Measurements from ENCODE around the gene RGL3. TPM values are rescaled to one million over a fixed set of nuclear protein-coding genes. Genes with fewer than 3 reads are reported as not detected.
"Not testable (repeated sequence)": the region's sequence is repeated elsewhere in the genome, so short reads cannot be mapped to it uniquely, and the experiment has no call there.

RGL3 gene, protein sequence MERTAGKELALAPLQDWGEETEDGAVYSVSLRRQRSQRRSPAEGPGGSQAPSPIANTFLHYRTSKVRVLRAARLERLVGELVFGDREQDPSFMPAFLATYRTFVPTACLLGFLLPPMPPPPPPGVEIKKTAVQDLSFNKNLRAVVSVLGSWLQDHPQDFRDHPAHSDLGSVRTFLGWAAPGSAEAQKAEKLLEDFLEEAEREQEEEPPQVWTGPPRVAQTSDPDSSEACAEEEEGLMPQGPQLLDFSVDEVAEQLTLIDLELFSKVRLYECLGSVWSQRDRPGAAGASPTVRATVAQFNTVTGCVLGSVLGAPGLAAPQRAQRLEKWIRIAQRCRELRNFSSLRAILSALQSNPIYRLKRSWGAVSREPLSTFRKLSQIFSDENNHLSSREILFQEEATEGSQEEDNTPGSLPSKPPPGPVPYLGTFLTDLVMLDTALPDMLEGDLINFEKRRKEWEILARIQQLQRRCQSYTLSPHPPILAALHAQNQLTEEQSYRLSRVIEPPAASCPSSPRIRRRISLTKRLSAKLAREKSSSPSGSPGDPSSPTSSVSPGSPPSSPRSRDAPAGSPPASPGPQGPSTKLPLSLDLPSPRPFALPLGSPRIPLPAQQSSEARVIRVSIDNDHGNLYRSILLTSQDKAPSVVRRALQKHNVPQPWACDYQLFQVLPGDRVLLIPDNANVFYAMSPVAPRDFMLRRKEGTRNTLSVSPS
- 0.25 and 2.0 TPM in 2 replicates for total RNA-seq (2012; rRNA removed)

DNA sequence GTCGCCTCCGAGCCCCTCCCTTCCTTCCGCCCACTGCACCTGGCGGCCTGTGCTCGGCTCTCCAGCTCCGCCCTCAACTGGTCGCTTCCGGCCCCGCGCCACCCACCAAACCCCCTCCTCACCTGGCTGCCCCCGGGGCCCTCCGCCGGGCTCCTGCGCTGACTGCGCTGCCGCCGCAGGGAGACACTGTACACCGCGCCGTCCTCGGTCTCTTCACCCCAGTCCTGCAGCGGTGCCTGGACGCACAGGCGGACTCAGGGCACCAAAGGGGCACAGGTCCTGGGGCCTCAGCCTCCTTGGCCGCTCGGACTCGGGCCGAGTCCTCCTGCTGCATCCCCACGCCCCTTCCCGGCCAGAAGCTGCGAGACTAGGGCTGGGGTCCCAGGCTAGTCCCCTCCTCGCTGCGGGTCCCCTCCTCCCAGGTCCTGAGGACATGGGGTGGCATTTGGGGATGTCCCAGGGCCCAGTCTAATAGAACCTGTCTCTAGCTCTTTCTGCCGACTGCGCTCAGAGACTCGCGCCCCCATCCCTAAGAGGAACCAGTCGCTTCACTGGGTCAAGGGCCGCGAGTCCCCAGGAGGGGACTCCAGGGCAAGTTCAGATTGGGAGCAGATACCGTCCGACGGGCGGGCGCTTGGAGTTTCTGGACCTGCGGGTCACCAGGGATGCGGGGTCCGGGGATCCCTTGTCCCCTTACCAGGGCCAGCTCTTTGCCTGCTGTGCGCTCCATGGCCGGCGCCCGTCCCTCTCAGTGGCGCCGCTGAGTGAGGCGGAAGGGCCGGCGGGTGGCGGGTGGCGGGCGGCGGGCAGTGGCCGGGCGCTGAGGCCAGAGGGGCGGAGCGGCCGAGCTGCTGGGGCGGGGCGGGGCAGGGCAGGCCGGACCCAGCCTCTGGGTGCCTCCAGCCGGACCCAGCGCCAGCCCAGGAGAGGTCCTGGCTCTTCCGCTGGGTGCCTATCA lies at the start of gene RGL3:
RGL3 (minus strand) TSS at position 766 of the 958 bp plus-strand sequence; CDS start at position 730, 36 bp downstream.
- Histone ChIP-seq H3K4me3 (ENCODE audit: low read length) (peak within 1 kb of the TSS; percentile 65), H3K27me3 (ENCODE audit: control insufficient read depth, insufficient read depth, low read length) (peaks cover 49% of the 10 kb centered on the region), H3K4me2 (ENCODE audit: low read length) (peak within 1 kb of the TSS; percentile 76), H3K4me1 (ENCODE audit: control insufficient read depth, insufficient read depth, low read length) (peaks cover 15% of the 10 kb centered on the region), H3K9ac (ENCODE audit: low read depth, low read length) (no peak within 1 kb of the TSS), H3K9me3 (replicated peaks; ENCODE audit: low read length) (no peaks in the 10 kb centered on the region), H3K36me3 (ENCODE audit: insufficient read depth, low read length) (no peaks in the 10 kb centered on the region)

DNA sequence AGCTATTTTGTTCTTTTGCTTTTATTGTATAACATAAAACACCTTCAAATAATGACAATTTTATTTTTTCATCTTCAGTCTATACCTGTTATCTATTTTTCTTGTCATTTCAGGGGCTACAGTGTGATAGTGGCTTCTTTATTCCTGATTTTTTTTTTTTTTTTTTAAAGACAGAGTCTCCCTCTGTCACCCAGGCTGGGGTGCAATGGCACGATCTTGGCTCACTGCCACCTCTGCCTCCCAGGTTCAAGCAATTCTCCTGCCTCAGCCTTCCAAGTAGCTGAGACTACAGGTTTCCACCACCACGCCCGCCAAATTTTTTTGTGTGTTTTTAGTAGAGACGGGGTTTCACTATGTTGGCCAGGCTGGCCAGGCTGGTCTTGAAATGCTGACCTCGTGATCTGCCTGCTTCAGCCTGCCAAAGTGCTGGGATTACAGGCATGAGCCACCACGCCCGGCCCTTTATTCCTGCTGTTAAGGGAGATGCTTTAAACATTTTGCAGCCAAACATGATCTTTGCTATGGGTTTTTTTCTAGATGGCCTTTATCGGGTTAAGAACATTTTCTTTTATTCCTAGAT lies 49.2 kb upstream of the RGL3 start:
- not testable (repeated sequence) for H3K27me3 ChIP-seq (ENCODE audit: control insufficient read depth, insufficient read depth, low read length); H3K36me3 ChIP-seq (ENCODE audit: insufficient read depth, low read length); H3K4me3 ChIP-seq (ENCODE audit: low read length); H3K4me2 ChIP-seq (ENCODE audit: low read length); H3K4me1 ChIP-seq (ENCODE audit: control insufficient read depth, insufficient read depth, low read length); H3K9me3 ChIP-seq (replicated peaks; ENCODE audit: low read length); H3K9ac ChIP-seq (ENCODE audit: low read depth, low read length)

DNA sequence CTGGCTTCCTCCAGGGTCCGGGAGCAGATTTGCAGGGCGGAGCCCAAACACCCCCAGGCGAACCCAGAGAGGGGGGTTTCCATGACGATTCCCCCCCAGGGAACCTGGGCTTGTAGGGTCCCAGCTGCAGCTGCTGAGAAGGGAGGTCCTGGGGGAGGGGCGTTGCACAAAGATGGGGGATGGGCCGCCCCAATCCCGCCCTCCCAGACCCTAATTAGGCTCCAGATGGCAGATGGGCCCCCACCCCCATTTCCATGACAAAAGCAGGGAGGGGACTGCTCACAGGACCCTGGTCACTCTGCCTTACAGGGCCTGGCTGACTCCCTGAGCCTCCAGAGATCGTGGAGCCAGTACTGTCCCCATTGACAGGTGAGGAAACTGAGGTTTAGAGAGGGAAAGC lies 46.5 kb upstream of the RGL3 start:
- Histone ChIP-seq H3K9ac (ENCODE audit: low read depth, low read length) (no peak overlapping the region), H3K36me3 (ENCODE audit: insufficient read depth, low read length) (no peaks in the 10 kb centered on the region), H3K27me3 (ENCODE audit: control insufficient read depth, insufficient read depth, low read length) (no peaks in the 10 kb centered on the region), H3K4me1 (ENCODE audit: control insufficient read depth, insufficient read depth, low read length) (no peaks in the 10 kb centered on the region), H3K4me3 (ENCODE audit: low read length) (no peak overlapping the region), H3K4me2 (ENCODE audit: low read length) (no peak overlapping the region), H3K9me3 (replicated peaks; ENCODE audit: low read length) (no peaks in the 10 kb centered on the region)

DNA sequence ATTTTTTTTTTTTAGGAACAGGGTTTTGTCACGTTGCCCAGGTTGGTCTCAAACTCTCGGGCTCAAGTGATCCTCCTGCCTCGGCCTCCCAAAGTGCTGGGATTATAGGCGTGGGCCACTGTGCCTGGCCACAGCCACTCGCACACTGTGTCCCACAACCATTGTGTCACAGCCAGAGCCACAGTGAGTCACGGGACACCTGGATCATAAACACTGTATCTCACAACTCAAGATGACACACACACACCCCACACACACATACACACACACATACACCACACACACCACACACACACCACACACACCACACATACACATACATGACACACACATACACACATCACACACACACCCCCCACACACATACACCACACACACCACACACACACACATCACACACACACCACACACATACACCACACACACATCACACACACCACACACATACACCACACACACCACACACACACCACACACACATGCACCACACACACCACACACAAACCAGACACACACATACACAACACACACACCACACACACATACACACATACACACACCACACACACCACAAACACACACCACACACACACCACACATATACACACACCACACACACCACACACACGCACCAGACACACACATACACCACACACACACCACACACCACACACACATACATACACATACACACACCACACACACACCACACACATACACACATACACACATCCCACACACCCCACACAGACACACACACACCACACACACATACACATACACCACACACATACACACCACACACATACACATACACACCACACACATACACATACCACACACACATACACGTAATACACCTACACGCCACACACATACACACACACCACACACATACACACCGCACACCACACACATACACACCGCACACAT lies 45.5 kb upstream of the RGL3 start:
- Histone ChIP-seq H3K9ac (ENCODE audit: low read depth, low read length) (no peak overlapping the region), H3K36me3 (ENCODE audit: insufficient read depth, low read length) (no peaks in the 10 kb centered on the region), H3K4me3 (ENCODE audit: low read length) (no peak overlapping the region), H3K9me3 (replicated peaks; ENCODE audit: low read length) (no peaks in the 10 kb centered on the region), H3K27me3 (ENCODE audit: control insufficient read depth, insufficient read depth, low read length) (no peaks in the 10 kb centered on the region), H3K4me1 (ENCODE audit: control insufficient read depth, insufficient read depth, low read length) (no peaks in the 10 kb centered on the region), H3K4me2 (ENCODE audit: low read length) (no peak overlapping the region)

DNA sequence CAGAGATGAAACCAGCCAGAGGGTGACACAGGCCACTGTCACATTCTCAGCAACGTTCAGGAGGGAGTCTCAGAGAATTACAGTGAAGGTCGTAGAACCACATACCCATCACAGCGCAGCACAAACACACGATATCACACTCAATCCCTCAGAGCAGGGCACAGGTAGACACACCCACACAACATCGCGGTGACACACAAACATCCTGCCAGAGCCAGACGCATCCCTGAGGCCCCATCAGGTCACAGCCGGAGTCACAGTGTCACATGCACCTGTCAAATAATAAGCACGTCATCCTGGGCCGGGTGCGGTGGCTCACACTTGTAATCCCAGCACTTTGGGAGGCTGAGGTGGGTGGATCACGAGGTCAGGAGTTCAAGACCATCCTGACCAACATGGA lies 44.3 kb upstream of the RGL3 start:
- no peaks in the 10 kb centered on the region for H3K9me3 ChIP-seq (replicated peaks; ENCODE audit: low read length)

DNA sequence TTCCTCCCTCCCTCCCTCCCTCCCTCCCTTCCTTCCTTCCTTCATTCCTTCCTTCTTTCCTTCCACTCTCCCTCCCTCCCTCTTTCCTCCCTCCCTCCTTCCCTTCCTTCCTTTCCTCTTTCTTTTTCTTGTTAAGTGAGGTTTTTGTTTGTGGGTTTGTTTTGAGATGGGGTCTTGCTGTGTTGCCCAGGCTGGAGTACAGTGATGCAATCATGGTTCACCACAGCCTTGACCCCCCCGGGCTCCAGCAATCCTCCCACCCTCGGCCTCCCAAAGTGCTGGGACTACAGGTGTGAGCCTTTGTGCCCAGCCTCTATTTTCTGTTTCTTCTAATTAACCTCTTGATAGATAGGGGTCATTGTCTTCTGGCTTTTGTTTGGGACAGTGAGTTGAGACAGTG lies 42.3 kb upstream of the RGL3 start:
- peaks cover 13% of the 10 kb centered on the region for H3K27me3 ChIP-seq (ENCODE audit: control insufficient read depth, insufficient read depth, low read length)
- H3K4me2 ChIP-seq (ENCODE audit: low read length): no peak overlapping the region
- H3K4me3 ChIP-seq (ENCODE audit: low read length): no peak overlapping the region
- H3K36me3 ChIP-seq (ENCODE audit: insufficient read depth, low read length): no peaks in the 10 kb centered on the region
- no peaks in the 10 kb centered on the region for H3K4me1 ChIP-seq (ENCODE audit: control insufficient read depth, insufficient read depth, low read length)
- no peaks in the 10 kb centered on the region for H3K9me3 ChIP-seq (replicated peaks; ENCODE audit: low read length)
- H3K9ac ChIP-seq (ENCODE audit: low read depth, low read length): no peak overlapping the region

More for the DNA sequence above, 44.3 kb upstream of the RGL3 start:
- Histone ChIP-seq H3K9ac (ENCODE audit: low read depth, low read length) (no peak overlapping the region), H3K27me3 (ENCODE audit: control insufficient read depth, insufficient read depth, low read length) (peaks cover 4% of the 10 kb centered on the region), H3K4me1 (ENCODE audit: control insufficient read depth, insufficient read depth, low read length) (no peaks in the 10 kb centered on the region), H3K36me3 (ENCODE audit: insufficient read depth, low read length) (no peaks in the 10 kb centered on the region), H3K4me2 (ENCODE audit: low read length) (no peak overlapping the region), H3K4me3 (ENCODE audit: low read length) (no peak overlapping the region)

DNA sequence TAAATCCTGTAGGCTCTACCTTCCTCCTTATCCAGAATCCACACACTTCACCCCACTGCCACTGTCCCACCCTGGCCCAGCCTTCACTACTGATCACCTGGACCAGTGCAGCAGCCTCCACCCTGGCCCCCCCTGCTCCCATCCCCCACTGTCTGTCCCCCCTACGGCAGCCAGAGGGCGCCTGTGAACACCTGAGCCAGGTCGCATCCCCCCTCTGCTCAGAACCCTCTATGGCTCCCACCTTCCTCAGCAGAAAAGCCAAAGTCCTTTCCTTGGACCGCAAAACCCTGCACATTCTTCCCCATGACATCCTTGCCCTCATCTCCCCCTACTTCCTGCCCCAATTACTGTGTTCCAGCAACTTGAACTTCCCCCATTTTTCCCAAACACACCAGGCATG lies 41.1 kb upstream of the RGL3 start:
- no peaks in the 10 kb centered on the region for H3K4me1 ChIP-seq (ENCODE audit: control insufficient read depth, insufficient read depth, low read length)
- H3K36me3 ChIP-seq (ENCODE audit: insufficient read depth, low read length): no peaks in the 10 kb centered on the region
- no peak overlapping the region for H3K4me2 ChIP-seq (ENCODE audit: low read length)
- no peak overlapping the region for H3K9ac ChIP-seq (ENCODE audit: low read depth, low read length)
- no peaks in the 10 kb centered on the region for H3K9me3 ChIP-seq (replicated peaks; ENCODE audit: low read length)
- no peak overlapping the region for H3K4me3 ChIP-seq (ENCODE audit: low read length)
- peaks cover 13% of the 10 kb centered on the region for H3K27me3 ChIP-seq (ENCODE audit: control insufficient read depth, insufficient read depth, low read length)

DNA sequence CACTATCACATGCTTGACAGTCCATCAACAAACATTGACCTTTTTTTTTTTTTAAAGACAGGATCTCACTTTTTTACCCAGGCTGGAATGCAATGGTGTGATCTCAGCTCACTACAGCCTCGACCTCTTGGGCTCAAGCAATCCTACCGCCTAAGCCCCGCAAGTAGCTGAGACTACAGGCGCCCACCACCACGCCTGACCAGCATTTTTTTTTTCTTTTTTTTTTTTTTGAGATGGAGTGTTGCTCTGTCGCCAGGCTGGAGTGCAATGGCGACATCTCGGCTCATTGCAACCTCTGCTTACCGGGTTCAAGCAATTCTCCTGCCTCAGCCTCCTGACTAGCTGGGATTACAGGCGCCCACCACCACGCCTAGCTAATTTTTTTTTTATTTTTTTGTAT lies 39.8 kb upstream of the RGL3 start:
- H3K9ac ChIP-seq (ENCODE audit: low read depth, low read length); H3K4me3 ChIP-seq (ENCODE audit: low read length); H3K36me3 ChIP-seq (ENCODE audit: insufficient read depth, low read length); H3K4me1 ChIP-seq (ENCODE audit: control insufficient read depth, insufficient read depth, low read length); H3K9me3 ChIP-seq (replicated peaks; ENCODE audit: low read length); H3K4me2 ChIP-seq (ENCODE audit: low read length): not testable (repeated sequence)
- peaks cover 13% of the 10 kb centered on the region for H3K27me3 ChIP-seq (ENCODE audit: control insufficient read depth, insufficient read depth, low read length)

DNA sequence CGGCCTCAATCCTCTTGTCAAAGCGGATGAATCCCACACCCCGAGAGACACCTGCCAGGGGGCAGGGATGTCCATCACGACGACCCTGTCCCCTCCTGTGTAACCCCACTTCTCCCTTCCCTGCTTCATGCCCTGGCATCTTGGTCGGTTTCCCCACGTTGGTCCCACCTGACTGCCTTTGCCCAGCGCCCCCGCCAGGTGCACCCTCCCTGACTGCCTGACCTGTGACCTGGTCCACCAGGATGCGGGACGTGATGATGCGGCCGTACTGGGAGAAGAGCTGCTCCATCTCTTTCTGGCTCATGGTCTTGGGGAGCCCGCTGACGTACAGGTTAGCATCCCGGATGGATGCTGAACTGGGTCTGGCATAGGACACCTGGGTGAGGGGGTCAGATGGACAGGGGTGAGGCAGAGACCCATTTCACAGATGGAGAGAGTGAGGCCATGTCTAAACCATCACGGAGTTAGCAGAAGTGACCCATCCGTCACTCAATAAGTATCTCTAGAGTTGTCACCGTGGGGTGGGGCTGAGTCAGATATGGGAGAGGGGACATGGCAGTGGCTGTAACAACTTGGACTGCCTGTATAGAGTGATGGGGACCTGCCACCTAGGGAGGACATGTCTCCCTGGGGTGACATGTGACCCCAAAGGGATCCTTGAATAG lies 39.3 kb upstream of the RGL3 start:
- H3K4me2 ChIP-seq (ENCODE audit: low read length): no peak overlapping the region
- no peak overlapping the region for H3K4me3 ChIP-seq (ENCODE audit: low read length)
- no peaks in the 10 kb centered on the region for H3K36me3 ChIP-seq (ENCODE audit: insufficient read depth, low read length)
- H3K9ac ChIP-seq (ENCODE audit: low read depth, low read length): no peak overlapping the region
- peaks cover 13% of the 10 kb centered on the region for H3K27me3 ChIP-seq (ENCODE audit: control insufficient read depth, insufficient read depth, low read length)
- H3K4me1 ChIP-seq (ENCODE audit: control insufficient read depth, insufficient read depth, low read length): no peaks in the 10 kb centered on the region
- H3K9me3 ChIP-seq (replicated peaks; ENCODE audit: low read length): no peaks in the 10 kb centered on the region

DNA sequence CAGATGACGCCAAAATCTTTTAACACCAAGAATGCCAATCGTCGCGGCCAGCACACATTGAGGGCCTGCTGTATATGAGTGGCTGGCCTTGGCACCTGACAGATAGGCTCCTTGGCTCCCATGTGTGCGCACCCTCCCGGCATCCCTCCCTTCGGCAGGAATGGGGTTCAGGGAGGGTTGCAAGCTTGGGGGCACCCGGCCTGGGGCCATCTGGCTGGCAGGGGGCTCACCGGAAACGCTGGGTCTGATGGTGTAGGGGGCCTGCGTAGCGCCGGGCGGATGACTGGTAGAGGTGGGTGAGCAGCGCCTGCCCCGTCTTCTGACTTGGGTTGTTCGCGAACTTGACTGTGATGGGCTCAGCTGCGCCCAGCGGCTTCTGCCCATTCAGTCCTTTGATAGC lies 38.7 kb upstream of the RGL3 start:
- no peak overlapping the region for H3K4me3 ChIP-seq (ENCODE audit: low read length)
- peaks cover 13% of the 10 kb centered on the region for H3K27me3 ChIP-seq (ENCODE audit: control insufficient read depth, insufficient read depth, low read length)
- H3K4me2 ChIP-seq (ENCODE audit: low read length): no peak overlapping the region
- no peaks in the 10 kb centered on the region for H3K9me3 ChIP-seq (replicated peaks; ENCODE audit: low read length)
- no peaks in the 10 kb centered on the region for H3K36me3 ChIP-seq (ENCODE audit: insufficient read depth, low read length)
- no peak overlapping the region for H3K9ac ChIP-seq (ENCODE audit: low read depth, low read length)
- H3K4me1 ChIP-seq (ENCODE audit: control insufficient read depth, insufficient read depth, low read length): no peaks in the 10 kb centered on the region

Data from skeletal muscle satellite cell (primary cell).